ENCODE results near the gene ALKBH1. TPM values are rescaled to one million over a fixed set of nuclear protein-coding genes. Genes with fewer than 3 reads are reported as not detected.
"Not testable (repeated sequence)": the region's sequence is repeated elsewhere in the genome, so short reads cannot be mapped to it uniquely, and the experiment has no call there.

Gene ALKBH1
- 10 to 100 TPM in 3 of 6 donors, 1 to 10 TPM in 3; 6.3 to 10.8 (median 9.0) TPM for total RNA-seq

GRCh38 chr14:77707724-77708408 is at the start of gene ALKBH1, which contains the start of gene SLIRP:
ALKBH1 (minus strand) TSS chr14:77708023; CDS start chr14:77708004, 19 bp downstream.
SLIRP (plus strand) TSS chr14:77708103; CDS start chr14:77708112, 9 bp downstream.
- Histone ChIP-seq H3K27ac (peak within 1 kb of the TSS; percentile 52 to 77 (median 71)), H3K4me1 (peaks cover 23 to 38% (median 31%) of the 10 kb centered on the region in 4 donors)
- ATAC-seq (ENCODE audit: low FRiP score in 2 of 2), result peak; percentile 93 to 99

DNA sequence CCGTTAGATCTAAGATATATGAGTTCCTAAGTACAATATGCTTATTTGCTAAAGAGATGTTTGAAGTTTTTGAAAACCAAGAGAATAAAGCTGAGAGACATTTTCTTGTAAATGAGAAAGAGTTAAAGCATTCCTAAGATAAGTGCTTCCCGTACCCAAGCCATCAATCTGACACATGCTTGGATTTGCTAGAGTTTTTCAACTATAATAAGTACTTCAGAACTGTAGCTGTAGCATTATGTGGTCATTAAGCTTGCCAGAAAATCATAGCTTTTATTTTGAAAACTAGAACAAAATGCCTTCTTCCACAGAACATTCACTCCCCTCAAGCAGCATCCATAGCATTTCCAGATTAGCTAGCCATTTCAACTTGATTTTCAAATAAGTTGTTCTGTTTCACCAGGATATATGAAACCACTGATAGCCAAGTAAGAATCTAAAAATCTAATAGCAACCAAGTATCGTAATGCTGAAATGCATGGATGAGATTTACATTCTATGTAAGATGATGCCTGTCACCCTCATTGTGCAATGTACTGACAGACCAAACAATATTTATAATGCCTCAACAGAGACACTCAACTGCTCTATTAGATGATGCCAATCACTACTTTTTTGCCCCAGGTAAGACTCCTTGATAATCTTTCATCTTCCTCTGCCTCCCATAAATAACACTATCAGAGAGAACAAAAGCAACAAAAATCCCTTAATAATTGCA is 45.1 kb upstream of the ALKBH1 start:
- ATAC-seq (ENCODE audit: low FRiP score in 2 of 2) (no peak), DNase-seq (no peak)
- Histone ChIP-seq H3K27me3 (no peaks in the 10 kb centered on the region), H3K27ac (no peak overlapping the region), H3K9me3 (no peaks in the 10 kb centered on the region), H3K4me3 (no peak overlapping the region), H3K4me1 (peaks cover 0 to 23% (median 12%) of the 10 kb centered on the region in 4 donors), H3K36me3 (peaks cover 23 to 73% (median 42%) of the 10 kb centered on the region in 4 donors)
- TF ChIP-seq POLR2AphosphoS5 (IDR thresholded peaks at IDR 0.05) (no peak), EP300 (IDR thresholded peaks at IDR 0.05) (no peak), CTCF (IDR thresholded peaks at IDR 0.05) (no peak), POLR2A (IDR thresholded peaks at IDR 0.05) (no peak)
- WGBS, 2 donors, result 72 to 78% methylated on average over 3 of the region's 3 CpGs

More at GRCh38 chr14:77707724-77708408, at the start of gene ALKBH1, which contains the start of gene SLIRP:
- TF ChIP-seq CTCF (IDR thresholded peaks at IDR 0.05) (peak in 1 of 6 experiments; percentile 10), POLR2A (IDR thresholded peaks at IDR 0.05) (peak in 2 of 4 donors; percentile 59 to 75), POLR2AphosphoS5 (IDR thresholded peaks at IDR 0.05) (peak; percentile 89 to 94), EP300 (IDR thresholded peaks at IDR 0.05) (peak in 1 of 4 donors; percentile 22)
- no peaks in the 10 kb centered on the region for H3K9me3 ChIP-seq
- H3K4me3 ChIP-seq, result peak within 1 kb of the TSS; percentile 75 to 92 (median 82)
- 0 to 2% methylated on average over 36 to 40 of the region's 49 CpGs for WGBS, 2 donors
- DNase-seq, result peak; percentile 86 to 88
- H3K27me3 ChIP-seq, result no peaks in the 10 kb centered on the region
- peaks cover 8 to 52% (median 28%) of the 10 kb centered on the region in 4 donors for H3K36me3 ChIP-seq

- Histone ChIP-seq H3K4me1 (peaks cover 0 to 17% (median 9%) of the 10 kb centered on the region in 4 donors), H3K27ac (no peak overlapping the region), H3K4me3 (no peak overlapping the region), H3K27me3 (no peaks in the 10 kb centered on the region), H3K9me3 (no peaks in the 10 kb centered on the region), H3K36me3 (peaks cover 23 to 80% (median 47%) of the 10 kb centered on the region in 4 donors)
- TF ChIP-seq EP300 (IDR thresholded peaks at IDR 0.05) (no peak), POLR2AphosphoS5 (IDR thresholded peaks at IDR 0.05) (no peak), POLR2A (IDR thresholded peaks at IDR 0.05) (no peak), CTCF (IDR thresholded peaks at IDR 0.05) (no peak)
- 94 to 96% methylated on average over 2 of the region's 2 CpGs for whole genome bisulfite sequencing, 2 donors
- ATAC-seq (ENCODE audit: low FRiP score in 2 of 2), result no peak
- no peak for DNase-seq
Observed at GRCh38 chr14:77752266-77752665, 44.4 kb upstream of the ALKBH1 start.

- not testable (repeated sequence) for H3K9me3 ChIP-seq; H3K27me3 ChIP-seq; H3K4me1 ChIP-seq; H3K27ac ChIP-seq; ATAC-seq (ENCODE audit: low FRiP score in 2 of 2); H3K4me3 ChIP-seq
- peak in 1 of 2 donors; percentile 64 for DNase-seq
- 91 to 100% methylated on average over 4 to 11 of the region's 33 CpGs for WGBS, 2 donors
- H3K36me3 ChIP-seq, result peaks cover 17 to 81% (median 44%) of the 10 kb centered on the region in 4 donors
Observed at GRCh38 chr14:77747425-77747824, 39.6 kb upstream of the ALKBH1 start.

GRCh38 chr14:77746064-77746702 is 38.4 kb upstream of the ALKBH1 start:
- no peak for ATAC-seq (ENCODE audit: low FRiP score in 2 of 2)
- Histone ChIP-seq H3K4me3 (no peak overlapping the region), H3K36me3 (peaks cover 17 to 78% (median 43%) of the 10 kb centered on the region in 4 donors)

More at GRCh38 chr14:77746064-77746702, 38.4 kb upstream of the ALKBH1 start:
- Histone ChIP-seq H3K27me3 (no peaks in the 10 kb centered on the region), H3K9me3 (no peaks in the 10 kb centered on the region), H3K27ac (no peak overlapping the region), H3K4me1 (peaks cover 0 to 2% (median 0%) of the 10 kb centered on the region in 4 donors)
- TF ChIP-seq EP300 (IDR thresholded peaks at IDR 0.05) (no peak), POLR2AphosphoS5 (IDR thresholded peaks at IDR 0.05) (no peak), POLR2A (IDR thresholded peaks at IDR 0.05) (no peak), CTCF (IDR thresholded peaks at IDR 0.05) (no peak)
- 53 to 69% methylated on average over 4 of the region's 4 CpGs for WGBS, 2 donors
- no peak for DNase-seq
